ENCODE results near the gene CASZ1.

DNA sequence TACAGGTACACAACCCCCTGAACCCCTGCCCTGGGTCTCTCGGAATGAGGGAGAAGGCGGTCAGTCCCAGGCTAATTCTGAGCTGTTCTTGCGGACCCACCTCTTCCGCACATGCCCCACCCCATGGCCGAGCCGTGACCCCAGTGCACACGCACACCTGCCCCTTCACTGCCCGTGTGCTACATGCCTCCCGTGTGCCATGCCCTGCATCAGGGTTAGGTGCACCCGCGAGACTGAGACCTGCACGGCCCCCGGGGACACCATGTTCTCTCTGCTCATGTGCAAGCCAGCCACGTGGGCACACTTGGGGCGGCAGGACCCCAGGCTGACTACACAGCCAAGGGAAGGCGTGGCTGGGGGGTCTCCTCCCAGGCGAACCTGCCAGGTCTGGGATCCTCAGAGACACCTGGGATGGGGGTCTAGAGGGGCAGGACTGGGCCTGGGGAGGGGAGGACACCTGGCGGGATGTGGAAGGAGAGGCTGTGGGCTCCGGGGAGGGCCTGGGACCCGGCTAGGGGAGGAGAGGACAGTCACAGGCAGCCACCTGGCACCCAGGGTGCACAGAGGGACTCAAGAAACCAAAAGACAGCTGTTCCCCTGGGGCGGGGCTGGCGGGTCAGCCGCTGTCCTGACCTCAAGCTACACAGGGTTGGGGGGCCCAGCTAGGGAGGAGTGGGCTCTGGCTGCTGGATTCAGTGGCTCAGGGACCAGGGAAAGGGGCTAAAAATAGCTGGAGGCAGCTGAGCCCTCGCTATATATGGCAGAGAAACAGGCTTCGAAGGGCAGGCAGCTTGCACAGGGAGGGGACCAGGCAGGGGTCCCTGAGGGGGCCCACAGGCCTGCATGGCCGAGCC, 133.4 kb downstream of the CASZ1 start:
- TF ChIP-seq CTCF (IDR thresholded peaks at IDR 0.05; ENCODE audit: insufficient read depth, low read depth, low read length), result no peak
- no peak for TF ChIP-seq EZH2 (IDR thresholded peaks at IDR 0.05; ENCODE audit: insufficient read depth, low read length)
